ENCODE results near the gene ANXA2R. TPM values are rescaled to one million over a fixed set of nuclear protein-coding genes. Genes with fewer than 3 reads are reported as not detected.
A peak's percentile ranks its signal among the peaks of the same experiment; 100 is the strongest.
"Not testable (repeated sequence)": the region's sequence is repeated elsewhere in the genome, so short reads cannot be mapped to it uniquely, and the experiment has no call there.

Gene ANXA2R
- total and polyA plus RNA-seq, 2 donors (not counting 1 experiment from before 2014, with no cell fraction given): 19.3 to 50.4 TPM

DNA sequence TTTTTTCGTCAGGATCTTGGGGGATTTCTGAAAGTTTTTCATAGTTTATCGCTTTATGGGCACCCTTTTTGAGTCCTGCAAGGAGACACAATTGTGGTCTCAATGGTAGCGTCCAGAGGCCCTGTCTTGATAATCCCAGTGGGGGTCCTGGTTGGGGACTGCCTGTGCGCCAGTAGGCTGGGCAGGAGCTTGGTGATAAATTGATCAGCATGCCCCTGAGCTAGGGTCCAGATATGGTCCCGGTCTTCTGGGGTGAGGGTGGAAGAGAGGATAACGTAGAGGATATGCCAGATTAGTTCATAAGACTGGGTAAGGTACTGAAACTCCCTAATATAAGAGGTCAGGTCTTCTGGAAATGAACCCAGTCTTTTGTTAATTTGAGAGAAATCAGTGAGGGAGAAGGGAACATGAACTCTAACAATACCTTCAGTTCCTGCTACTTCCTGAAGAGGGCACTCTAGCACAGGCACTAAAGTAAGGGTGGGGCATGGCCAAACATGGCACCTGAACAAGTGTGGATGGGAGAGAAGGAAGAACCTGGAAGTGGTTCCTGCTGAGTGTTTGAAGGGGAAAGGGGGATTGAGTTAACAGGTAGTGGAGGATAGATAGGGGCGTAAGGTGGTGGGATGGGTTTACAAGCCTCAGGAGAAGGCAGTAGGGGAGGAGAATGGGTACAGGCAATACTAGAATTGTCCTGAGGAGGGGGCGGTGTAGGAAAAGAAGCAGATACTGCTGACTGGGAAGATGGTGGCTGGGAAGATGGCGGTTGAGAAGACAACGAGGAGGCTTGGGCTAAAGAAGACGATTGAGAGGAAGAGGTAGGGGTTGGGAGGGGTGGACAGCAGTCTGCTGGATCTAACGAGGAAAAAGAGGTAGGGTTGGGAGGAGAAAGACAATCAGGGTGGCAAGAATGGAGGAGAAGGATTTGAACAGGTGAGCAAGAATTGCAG is 33.8 kb upstream of the ANXA2R start:
- Histone ChIP-seq H3K4me2 (replicated peaks; ENCODE audit: low read depth, low read length, poor library complexity, severe bottlenecking) (no peak overlapping the region), H3K27ac (ENCODE audit: low read length in 2 of 2) (no peak overlapping the region), H3K27me3 (replicated peaks in 1 of 4; ENCODE audit: control extremely low read depth in 1 of 4, control insufficient read depth in 3 of 4, insufficient read depth in 4 of 4, low read length in 3 of 4) (no peaks in the 10 kb centered on the region), H3K9ac (ENCODE audit: low read length) (no peak overlapping the region), H3K4me1 (ENCODE audit: control insufficient read depth in 2 of 2, insufficient read depth in 2 of 2, low read length in 2 of 2) (peaks cover 5% of the 10 kb centered on the region in 2 donors), H2AFZ (ENCODE audit: insufficient read depth, low read depth, low read length, poor library complexity, severe bottlenecking) (peak overlapping the region; percentile 34), H3K36me3 (replicated peaks in 1 of 2; ENCODE audit: control extremely low read depth in 1 of 2, control insufficient read depth in 1 of 2, extremely low read depth in 1 of 2, insufficient read depth in 2 of 2, low read length in 1 of 2) (peaks cover 1 to 29% of the 10 kb centered on the region in 2 experiments), H3K4me3 (ENCODE audit: control extremely low read depth in 1 of 5, extremely low read depth in 1 of 5, insufficient read depth in 1 of 5, low read depth in 2 of 5, low read length in 4 of 5) (no peak overlapping the region), H3K9me3 (ENCODE audit: control extremely low read depth in 1 of 3, control insufficient read depth in 2 of 3, insufficient read depth in 1 of 3, low read length in 2 of 3) (no peaks in the 10 kb centered on the region), H4K20me1 (ENCODE audit: control insufficient read depth, insufficient read depth, low read length, poor library complexity, severe bottlenecking) (peaks cover 17% of the 10 kb centered on the region), H3K79me2 (ENCODE audit: control insufficient read depth, insufficient read depth, low read length) (peaks cover 72% of the 10 kb centered on the region)
- ChIA-PET POLR2A (no interaction called here), CTCF (interaction anchor here (0.6 to 1.0 kb wide), 2 partner anchors 31 to 169 kb away, joined by 3 read pairs; no protein-coding TSS in a partner anchor)
- H3K9me3 Mint-ChIP-seq (ENCODE audit: insufficient read depth): no peaks in the 10 kb centered on the region
- intact Hi-C loops (cut with micrococcal nuclease): no loop called here
- no peak overlapping the region for H3K27ac Mint-ChIP-seq
- no peak overlapping the region for H3K4me3 Mint-ChIP-seq
- DNase-seq (peak; percentile 66), ATAC-seq (ENCODE audit: low read depth) (peak; percentile 54)
- TF ChIP-seq EZH2 (IDR thresholded peaks at IDR 0.05; ENCODE audit: borderline replicate concordance, insufficient read depth, low read depth, low read length, poor library complexity, severe bottlenecking): no peak
- TF ChIP-seq, protein P1, sequence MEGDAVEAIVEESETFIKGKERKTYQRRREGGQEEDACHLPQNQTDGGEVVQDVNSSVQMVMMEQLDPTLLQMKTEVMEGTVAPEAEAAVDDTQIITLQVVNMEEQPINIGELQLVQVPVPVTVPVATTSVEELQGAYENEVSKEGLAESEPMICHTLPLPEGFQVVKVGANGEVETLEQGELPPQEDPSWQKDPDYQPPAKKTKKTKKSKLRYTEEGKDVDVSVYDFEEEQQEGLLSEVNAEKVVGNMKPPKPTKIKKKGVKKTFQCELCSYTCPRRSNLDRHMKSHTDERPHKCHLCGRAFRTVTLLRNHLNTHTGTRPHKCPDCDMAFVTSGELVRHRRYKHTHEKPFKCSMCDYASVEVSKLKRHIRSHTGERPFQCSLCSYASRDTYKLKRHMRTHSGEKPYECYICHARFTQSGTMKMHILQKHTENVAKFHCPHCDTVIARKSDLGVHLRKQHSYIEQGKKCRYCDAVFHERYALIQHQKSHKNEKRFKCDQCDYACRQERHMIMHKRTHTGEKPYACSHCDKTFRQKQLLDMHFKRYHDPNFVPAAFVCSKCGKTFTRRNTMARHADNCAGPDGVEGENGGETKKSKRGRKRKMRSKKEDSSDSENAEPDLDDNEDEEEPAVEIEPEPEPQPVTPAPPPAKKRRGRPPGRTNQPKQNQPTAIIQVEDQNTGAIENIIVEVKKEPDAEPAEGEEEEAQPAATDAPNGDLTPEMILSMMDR (IDR thresholded peaks at IDR 0.05): peak; percentile 76
- no peaks in the 10 kb centered on the region for H3K27me3 Mint-ChIP-seq
- peaks cover 36% of the 10 kb centered on the region for H3K4me1 Mint-ChIP-seq
- over 99% methylated on average over 11 of the region's 12 CpGs for WGBS (ENCODE audit: insufficient coverage)

- H3K27me3 Mint-ChIP-seq; H3K4me3 ChIP-seq (ENCODE audit: control extremely low read depth in 1 of 5, extremely low read depth in 1 of 5, insufficient read depth in 1 of 5, low read depth in 2 of 5, low read length in 4 of 5); DNase-seq; H2AFZ ChIP-seq (ENCODE audit: insufficient read depth, low read depth, low read length, poor library complexity, severe bottlenecking); H3K27ac Mint-ChIP-seq; POLR2A ChIA-PET; ATAC-seq (ENCODE audit: low read depth); H3K27me3 ChIP-seq (replicated peaks in 1 of 4; ENCODE audit: control extremely low read depth in 1 of 4, control insufficient read depth in 3 of 4, insufficient read depth in 4 of 4, low read length in 3 of 4); H3K27ac ChIP-seq (ENCODE audit: low read length in 2 of 2); H3K9ac ChIP-seq (ENCODE audit: low read length); H3K9me3 ChIP-seq (ENCODE audit: control extremely low read depth in 1 of 3, control insufficient read depth in 2 of 3, insufficient read depth in 1 of 3, low read length in 2 of 3); H3K9me3 Mint-ChIP-seq (ENCODE audit: insufficient read depth); H4K20me1 ChIP-seq (ENCODE audit: control insufficient read depth, insufficient read depth, low read length, poor library complexity, severe bottlenecking): not testable (repeated sequence)
- Mint-ChIP-seq H3K4me1 (peaks cover 44% of the 10 kb centered on the region), H3K4me3 (peak overlapping the region; percentile 23)
- Histone ChIP-seq H3K36me3 (replicated peaks in 1 of 2; ENCODE audit: control extremely low read depth in 1 of 2, control insufficient read depth in 1 of 2, extremely low read depth in 1 of 2, insufficient read depth in 2 of 2, low read length in 1 of 2) (peaks cover 0 to 20% of the 10 kb centered on the region in 2 experiments), H3K79me2 (ENCODE audit: control insufficient read depth, insufficient read depth, low read length) (peaks cover 70% of the 10 kb centered on the region), H3K4me1 (ENCODE audit: control insufficient read depth in 2 of 2, insufficient read depth in 2 of 2, low read length in 2 of 2) (peaks cover 19 to 24% of the 10 kb centered on the region in 2 donors), H3K4me2 (replicated peaks; ENCODE audit: low read depth, low read length, poor library complexity, severe bottlenecking) (peak overlapping the region; percentile 78)
- CTCF ChIA-PET: interaction anchor here (0.7 to 1.5 kb wide), 3 partner anchors 28 to 486 kb away, joined by 3 read pairs; no protein-coding TSS in a partner anchor
- intact Hi-C loops (cut with micrococcal nuclease): loop anchor here (5.0 to 10.0 kb wide), 2 partner anchors 533 to 1145 kb away; partner anchors contain the start of genes FBXO4 and NNT
- WGBS (ENCODE audit: insufficient coverage): 100% methylated on average over 1 of the region's 3 CpGs
These were observed 29.2 kb upstream of the ANXA2R start for GRCh38 chr5:43069401-43069720.
